HepG2 (cell line): ENCODE measurements around the gene RIN3. TPM values are rescaled to one million over a fixed set of nuclear protein-coding genes. Genes with fewer than 3 reads are reported as not detected.

Source experiments
- ARID2 ChIP-seq: sonication (generic); formaldehyde crosslinking; IDR thresholded peaks from 2 replicates; pipeline ENCODE4 v1.8.1; 2022; ENCODE audit warnings: mild to moderate bottlenecking, missing genetic modification reagents, borderline replicate concordance
- CCDC6 ChIP-seq: sonication (generic); formaldehyde crosslinking; IDR thresholded peaks from 2 replicates; pipeline ENCODE4 v1.8.1; 2022; ENCODE audit warnings: mild to moderate bottlenecking, missing genetic modification reagents, moderate library complexity
- CEBPB ChIP-seq: IDR thresholded peaks from 2 replicates; pipeline ENCODE4 v1.6.1; 2011; ENCODE audit warnings: low read depth, low read length, improper control_type of control experiment, borderline replicate concordance
- EEA1 ChIP-seq: sonication (generic); formaldehyde crosslinking; IDR thresholded peaks from 2 replicates; pipeline ENCODE4 v1.5.1; 2020; ENCODE audit warnings: mild to moderate bottlenecking, missing genetic modification reagents, borderline replicate concordance
- FOXJ3 ChIP-seq: sonication (generic); formaldehyde crosslinking; IDR thresholded peaks from 2 replicates; pipeline ENCODE4 v1.4.0; 2020; ENCODE audit warnings: missing genetic modification reagents, mild to moderate bottlenecking, borderline replicate concordance
- GABPB1 ChIP-seq: IDR thresholded peaks from 2 replicates; pipeline ENCODE4 v1.6.1; 2016; ENCODE audit warnings: mild to moderate bottlenecking, missing genetic modification reagents, moderate library complexity, missing compliant biosample characterization
- KLF12 ChIP-seq: sonication (generic); formaldehyde crosslinking; IDR thresholded peaks from 2 replicates; pipeline ENCODE4 v1.4.0; 2020; ENCODE audit warnings: missing genetic modification reagents, borderline replicate concordance
- KLF15 ChIP-seq: sonication (generic); formaldehyde crosslinking; IDR thresholded peaks from 2 replicates; pipeline ENCODE4 v1.8.1; 2023; ENCODE audit warnings: borderline replicate concordance, mild to moderate bottlenecking, inconsistent platforms, missing genetic modification reagents, mixed read lengths
- MED1 ChIP-seq: sonication (generic); formaldehyde crosslinking; IDR thresholded peaks from 2 replicates; pipeline ENCODE4 v1.4.0; 2020; ENCODE audit warnings: missing genetic modification reagents
- NR2F2 ChIP-seq: IDR thresholded peaks from 2 replicates; pipeline ENCODE4 v1.6.1; 2012; ENCODE audit warnings: low read depth, inconsistent platforms, borderline replicate concordance
- TBX2 ChIP-seq: sonication (generic); formaldehyde crosslinking; IDR thresholded peaks from 2 replicates; pipeline ENCODE4 v1.5.0; 2020; ENCODE audit warnings: missing genetic modification reagents, mild to moderate bottlenecking, borderline replicate concordance
- THAP11 ChIP-seq: IDR thresholded peaks from 2 replicates; pipeline ENCODE4 v1.6.1; 2016; ENCODE audit warnings: missing biosample characterization, missing genetic modification reagents
- YEATS4 ChIP-seq: sonication (generic); formaldehyde crosslinking; IDR thresholded peaks from 2 replicates; pipeline ENCODE4 v1.4.0; 2020; ENCODE audit warnings: missing genetic modification reagents, borderline replicate concordance
- ZNF230 ChIP-seq: sonication (generic); formaldehyde crosslinking; IDR thresholded peaks from 2 replicates; pipeline ENCODE4 v1.4.0; 2020; ENCODE audit warnings: mild to moderate bottlenecking, missing genetic modification reagents
- ZNF672 ChIP-seq: sonication (generic); formaldehyde crosslinking; IDR thresholded peaks from 2 replicates; pipeline ENCODE4 v1.8.1; 2022; ENCODE audit warnings: missing genetic modification reagents
- ZNF75D ChIP-seq: sonication (generic); formaldehyde crosslinking; IDR thresholded peaks from 2 replicates; pipeline ENCODE4 v1.8.1; 2023; ENCODE audit warnings: missing genetic modification reagents, mild to moderate bottlenecking, borderline replicate concordance
- ZNF773 ChIP-seq: sonication (generic); formaldehyde crosslinking; IDR thresholded peaks from 2 replicates; pipeline ENCODE4 v1.4.0; 2020; ENCODE audit warnings: missing genetic modification reagents, borderline replicate concordance
- polyA plus RNA-seq, 8 experiments: library from polyadenylated mRNA; depleted of rRNA in 3 of 8; stranded (reverse) in 7 of 8; unstranded in 1 of 8; fragments of >200 nt; fragmentation: Illumina TruSeq in 4 of 8; extraction: Trizol in 4 of 8; gene quantifications; 2 replicates each; pipeline versions ENCODE4 v1.2.1 to v1.2.3, GENCODE V29; 2011 to 2016; ENCODE audit warnings: low read depth in 4 of 8, missing spikeins in 1 of 8, mixed read lengths in 1 of 8; ENCODE audit not compliant: insufficient read depth in 1 of 8
- total RNA-seq, 5 experiments: library from RNA; depleted of rRNA; stranded (reverse); fragments of >200 nt; fragmentation: Illumina TruSeq; extraction: Trizol; gene quantifications; 2 replicates each; pipeline ENCODE4 v1.2.3, GENCODE V29; 2016; ENCODE audit warnings: low read depth in 1 of 5
- TF ChIP-seq, protein P1 (sequence below): sonication (generic); formaldehyde crosslinking; IDR thresholded peaks from 2 replicates; pipeline ENCODE4 v1.4.0; 2020; ENCODE audit warnings: missing genetic modification reagents
- TF ChIP-seq, protein P2 (sequence below): sonication (generic); formaldehyde crosslinking; IDR thresholded peaks from 2 replicates; pipeline ENCODE4 v1.4.0; 2020; ENCODE audit warnings: mild to moderate bottlenecking, missing genetic modification reagents
- TF ChIP-seq, protein P3 (sequence below): sonication (generic); formaldehyde crosslinking; IDR thresholded peaks from 2 replicates; pipeline ENCODE4 v1.4.0; 2020; ENCODE audit warnings: missing genetic modification reagents

RIN3 gene
- total and polyA plus RNA-seq, 2 of the 13 experiments (the other 11 are each of a cell fraction or from before 2014, with no cell fraction given) = 2.3 to 3.6 TPM

DNA sequence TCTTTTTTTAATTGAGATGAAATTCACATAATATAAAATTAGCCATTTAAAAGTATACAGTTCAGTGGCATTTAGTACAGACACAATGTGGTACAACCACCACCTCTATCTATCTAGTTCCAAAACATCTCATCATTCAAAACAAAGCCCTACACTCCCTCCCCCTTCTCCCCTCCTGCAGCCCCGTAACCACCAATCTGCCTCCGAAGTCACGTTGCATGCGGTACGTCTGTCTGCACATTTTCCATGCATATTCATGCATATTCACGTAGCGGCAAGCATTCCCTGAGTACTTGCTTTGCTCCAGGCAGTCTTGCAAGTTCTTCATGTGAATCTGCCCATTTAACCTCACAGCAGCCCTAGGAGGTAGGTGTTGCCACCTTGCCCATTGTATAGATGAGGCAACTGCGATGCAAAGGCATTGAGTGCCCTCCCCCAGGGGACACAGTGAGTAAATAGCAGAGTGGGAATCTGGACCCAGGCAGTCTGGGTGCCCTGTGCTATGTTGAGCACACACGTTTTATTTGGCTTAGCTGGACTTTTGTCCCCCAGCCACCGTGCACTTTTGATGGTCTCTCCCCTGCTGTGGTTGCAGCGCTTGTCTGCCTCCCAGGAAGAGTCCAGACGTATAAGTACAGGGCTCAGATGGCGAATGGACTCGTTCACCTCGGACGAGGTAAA is 43.4 kb downstream of the RIN3 start (continued):
- TF ChIP-seq CCDC6 (CRISPR knock-in tag) = no peak
- no peak for TF ChIP-seq NR2F2
- TF ChIP-seq KLF15 (CRISPR knock-in tag) = no peak
- TF ChIP-seq FOXJ3 = 0 out of 2 replicates have a peak, but pooled peaks have one; percentile 44
- no peak for TF ChIP-seq KLF12
- no peak for TF ChIP-seq YEATS4 (CRISPR knock-in tag)
- peak; percentile 85 for TF ChIP-seq MED1 (CRISPR knock-in tag)
- peak; percentile 87 for TF ChIP-seq TBX2
- no peak for TF ChIP-seq ZNF75D
- TF ChIP-seq ZNF773 = no peak
- TF ChIP-seq ZNF672 = no peak
- 0 out of 2 replicates have a peak, but pooled peaks have one; percentile 44 for TF ChIP-seq ZNF230 (CRISPR knock-in tag)
- TF ChIP-seq, protein P1, sequence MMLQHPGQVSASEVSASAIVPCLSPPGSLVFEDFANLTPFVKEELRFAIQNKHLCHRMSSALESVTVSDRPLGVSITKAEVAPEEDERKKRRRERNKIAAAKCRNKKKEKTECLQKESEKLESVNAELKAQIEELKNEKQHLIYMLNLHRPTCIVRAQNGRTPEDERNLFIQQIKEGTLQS (CRISPR knock-in tag) = peak; percentile 15; the same call in 1 of the 2 replicates
- TF ChIP-seq ARID2 (CRISPR knock-in tag) = no peak
- no peak for TF ChIP-seq EEA1
- peak; percentile 26; the same call in 1 of the 2 replicates for TF ChIP-seq THAP11 (CRISPR knock-in tag)
- TF ChIP-seq, protein P2, sequence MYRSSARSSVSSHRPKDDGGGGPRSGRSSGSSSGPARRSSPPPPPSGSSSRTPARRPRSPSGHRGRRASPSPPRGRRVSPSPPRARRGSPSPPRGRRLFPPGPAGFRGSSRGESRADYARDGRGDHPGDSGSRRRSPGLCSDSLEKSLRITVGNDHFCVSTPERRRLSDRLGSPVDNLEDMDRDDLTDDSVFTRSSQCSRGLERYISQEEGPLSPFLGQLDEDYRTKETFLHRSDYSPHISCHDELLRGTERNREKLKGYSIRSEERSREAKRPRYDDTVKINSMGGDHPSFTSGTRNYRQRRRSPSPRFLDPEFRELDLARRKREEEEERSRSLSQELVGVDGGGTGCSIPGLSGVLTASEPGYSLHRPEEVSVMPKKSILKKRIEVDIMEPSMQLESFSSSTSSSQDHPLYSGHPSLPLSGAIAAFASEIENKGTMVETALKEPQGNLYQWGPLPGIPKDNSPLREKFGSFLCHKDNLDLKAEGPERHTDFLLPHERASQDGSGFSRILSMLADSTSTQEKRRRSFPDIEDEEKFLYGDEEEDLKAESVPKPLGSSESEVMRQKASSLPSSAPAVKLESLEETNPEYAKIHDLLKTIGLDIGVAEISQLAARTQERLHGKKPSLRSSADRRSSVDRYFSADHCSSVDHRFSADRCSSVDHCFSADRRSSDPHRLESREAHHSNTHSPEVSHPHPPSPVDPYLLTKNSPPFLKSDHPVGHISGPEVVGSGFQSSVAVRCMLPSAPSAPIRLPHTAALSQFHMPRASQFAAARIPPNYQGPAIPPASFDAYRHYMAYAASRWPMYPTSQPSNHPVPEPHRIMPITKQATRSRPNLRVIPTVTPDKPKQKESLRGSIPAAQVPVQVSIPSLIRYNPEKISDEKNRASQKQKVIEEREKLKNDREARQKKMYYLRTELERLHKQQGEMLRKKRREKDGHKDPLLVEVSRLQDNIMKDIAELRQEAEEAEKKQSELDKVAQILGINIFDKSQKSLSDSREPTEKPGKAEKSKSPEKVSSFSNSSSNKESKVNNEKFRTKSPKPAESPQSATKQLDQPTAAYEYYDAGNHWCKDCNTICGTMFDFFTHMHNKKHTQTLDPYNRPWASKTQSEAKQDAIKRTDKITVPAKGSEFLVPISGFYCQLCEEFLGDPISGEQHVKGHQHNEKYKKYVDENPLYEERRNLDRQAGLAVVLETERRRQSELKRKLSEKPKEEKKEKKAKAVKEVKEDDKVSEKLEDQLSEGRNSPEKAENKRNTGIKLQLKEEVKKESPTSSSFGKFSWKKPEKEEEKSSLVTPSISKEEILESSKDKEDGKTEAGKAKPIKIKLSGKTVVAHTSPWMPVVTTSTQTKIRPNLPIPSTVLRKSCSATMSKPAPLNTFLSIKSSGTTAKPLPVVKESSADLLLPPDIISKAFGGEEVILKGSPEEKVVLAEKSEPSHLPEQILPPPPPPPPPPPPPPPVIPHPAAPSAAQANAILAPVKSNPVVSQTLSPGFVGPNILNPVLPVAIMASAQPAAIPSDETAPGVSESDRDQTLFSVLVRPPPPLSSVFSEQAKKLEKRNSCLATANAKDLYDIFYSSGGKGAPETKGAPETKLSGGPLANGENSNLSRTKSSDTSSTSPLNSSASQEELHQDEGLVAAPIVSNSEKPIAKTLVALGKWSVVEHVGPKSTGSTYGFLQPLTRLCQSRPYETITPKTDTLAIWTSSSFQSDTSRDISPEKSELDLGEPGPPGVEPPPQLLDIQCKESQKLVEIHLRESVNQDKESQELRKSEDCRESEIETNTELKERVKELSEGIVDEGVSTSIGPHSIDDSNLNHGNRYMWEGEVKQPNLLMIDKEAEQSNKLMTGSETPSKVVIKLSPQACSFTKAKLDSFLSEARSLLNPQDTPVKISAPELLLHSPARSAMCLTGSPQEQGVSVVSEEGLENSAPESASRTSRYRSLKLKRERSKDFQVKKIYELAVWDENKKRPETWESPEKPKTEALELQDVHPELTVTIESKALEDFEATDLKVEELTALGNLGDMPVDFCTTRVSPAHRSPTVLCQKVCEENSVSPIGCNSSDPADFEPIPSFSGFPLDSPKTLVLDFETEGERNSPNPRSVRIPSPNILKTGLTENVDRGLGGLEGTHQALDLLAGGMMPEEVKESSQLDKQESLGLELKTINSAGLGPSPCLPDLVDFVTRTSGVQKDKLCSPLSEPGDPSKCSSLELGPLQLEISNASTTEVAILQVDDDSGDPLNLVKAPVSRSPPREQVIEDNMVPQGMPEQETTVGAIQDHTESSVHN (CRISPR knock-in tag) = peak; percentile 55; the same call in 1 of the 2 replicates
- TF ChIP-seq CEBPB = peak; percentile 64; the same call in 1 of the 2 replicates
- no peak for TF ChIP-seq GABPB1 (CRISPR knock-in tag)
- TF ChIP-seq, protein P3, sequence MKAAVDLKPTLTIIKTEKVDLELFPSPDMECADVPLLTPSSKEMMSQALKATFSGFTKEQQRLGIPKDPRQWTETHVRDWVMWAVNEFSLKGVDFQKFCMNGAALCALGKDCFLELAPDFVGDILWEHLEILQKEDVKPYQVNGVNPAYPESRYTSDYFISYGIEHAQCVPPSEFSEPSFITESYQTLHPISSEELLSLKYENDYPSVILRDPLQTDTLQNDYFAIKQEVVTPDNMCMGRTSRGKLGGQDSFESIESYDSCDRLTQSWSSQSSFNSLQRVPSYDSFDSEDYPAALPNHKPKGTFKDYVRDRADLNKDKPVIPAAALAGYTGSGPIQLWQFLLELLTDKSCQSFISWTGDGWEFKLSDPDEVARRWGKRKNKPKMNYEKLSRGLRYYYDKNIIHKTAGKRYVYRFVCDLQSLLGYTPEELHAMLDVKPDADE (CRISPR knock-in tag) = no peak
